Medulla oblongata (tissue), 1 donor: Measurements from ENCODE around the gene DPEP1.
"Not testable (repeated sequence)": the region's sequence is repeated elsewhere in the genome, so short reads cannot be mapped to it uniquely, and the experiment has no call there.

Experiments used
- DNase-seq: peaks from one replicate; pipeline ENCODE4 v3.0.0-alpha.2; 2015; ENCODE audit errors: extremely low spot score

The DPEP1 gene

DNA sequence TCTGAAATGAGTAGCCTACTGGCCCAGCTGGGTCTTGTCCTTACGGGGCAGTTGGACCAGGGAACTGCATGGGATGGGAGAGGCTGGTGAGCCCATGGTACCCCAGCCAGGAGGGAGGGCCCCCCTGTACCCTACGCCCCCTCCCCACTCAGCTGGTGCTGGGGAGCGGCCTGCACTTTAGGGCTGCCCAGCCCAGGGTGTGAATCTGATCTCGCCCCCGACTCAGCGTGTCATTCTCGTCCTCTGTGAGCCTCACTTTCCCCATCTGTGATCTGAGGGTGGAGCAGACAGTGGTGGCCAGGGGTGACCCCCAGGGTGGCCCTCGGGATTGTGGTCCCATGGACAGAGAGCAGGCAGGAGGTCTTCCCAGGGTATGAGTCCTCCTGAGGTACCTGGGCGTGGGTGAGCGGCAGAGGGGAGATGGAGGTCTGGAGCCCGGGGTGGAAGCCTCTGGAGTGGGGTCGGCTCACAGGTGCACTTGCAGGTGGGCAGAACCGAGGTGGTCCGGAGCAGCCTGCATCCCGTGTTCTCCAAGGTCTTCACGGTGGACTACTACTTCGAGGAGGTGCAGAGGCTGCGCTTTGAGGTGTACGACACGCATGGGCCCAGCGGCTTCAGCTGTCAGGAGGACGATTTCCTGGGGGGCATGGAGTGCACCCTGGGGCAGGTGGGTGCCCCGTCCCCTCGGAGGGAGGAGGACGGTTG, 36.2 kb upstream of the DPEP1 start:
- DNase-seq: no peak

DNA sequence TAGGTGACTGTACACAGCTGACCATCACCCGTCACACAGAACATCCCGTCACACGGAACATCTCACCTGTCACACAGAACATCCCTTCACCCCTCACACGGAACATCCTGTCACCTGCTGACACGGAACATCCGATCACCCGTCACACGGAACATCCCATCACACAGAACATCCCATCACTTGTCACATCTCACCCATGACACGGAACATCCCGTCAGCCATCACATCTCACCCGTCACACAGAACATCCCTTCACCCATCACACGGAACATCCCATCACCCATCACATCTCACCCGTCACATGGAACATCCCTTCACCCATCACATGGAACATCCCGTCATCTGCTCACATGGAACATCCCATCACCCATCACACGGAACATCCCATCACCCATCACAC, 34.1 kb upstream of the DPEP1 start:
- DNase-seq: no peak

DNA sequence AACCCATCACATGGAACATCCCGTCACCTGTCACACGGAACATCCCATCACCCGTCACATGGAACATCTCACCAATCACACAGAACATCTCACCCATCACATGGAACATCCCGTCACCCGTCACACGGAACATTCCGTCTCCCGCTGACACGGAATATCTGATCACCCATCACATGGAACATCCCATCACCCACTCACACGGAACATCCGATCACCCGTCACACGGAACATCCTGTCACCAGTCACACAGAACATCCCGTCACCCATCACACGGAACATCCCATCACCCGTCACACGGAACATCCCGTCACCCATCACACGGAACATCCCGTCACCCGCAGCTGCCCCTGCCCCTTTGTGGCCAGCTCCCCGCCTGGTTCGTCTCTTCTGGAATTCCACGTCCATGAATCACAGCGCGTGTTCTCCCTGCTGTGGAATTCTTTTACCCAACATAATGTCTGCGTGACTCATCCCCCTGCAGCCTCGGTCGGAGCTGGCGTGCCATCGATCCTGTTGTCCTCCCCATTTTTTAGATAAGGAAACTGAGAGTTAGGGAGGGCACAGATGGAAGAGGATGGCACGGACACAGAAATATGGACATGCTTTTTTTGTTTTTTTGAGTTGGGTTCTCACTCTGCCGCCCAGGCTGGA, 32.3 kb upstream of the DPEP1 start:
- no peak for DNase-seq

DNA sequence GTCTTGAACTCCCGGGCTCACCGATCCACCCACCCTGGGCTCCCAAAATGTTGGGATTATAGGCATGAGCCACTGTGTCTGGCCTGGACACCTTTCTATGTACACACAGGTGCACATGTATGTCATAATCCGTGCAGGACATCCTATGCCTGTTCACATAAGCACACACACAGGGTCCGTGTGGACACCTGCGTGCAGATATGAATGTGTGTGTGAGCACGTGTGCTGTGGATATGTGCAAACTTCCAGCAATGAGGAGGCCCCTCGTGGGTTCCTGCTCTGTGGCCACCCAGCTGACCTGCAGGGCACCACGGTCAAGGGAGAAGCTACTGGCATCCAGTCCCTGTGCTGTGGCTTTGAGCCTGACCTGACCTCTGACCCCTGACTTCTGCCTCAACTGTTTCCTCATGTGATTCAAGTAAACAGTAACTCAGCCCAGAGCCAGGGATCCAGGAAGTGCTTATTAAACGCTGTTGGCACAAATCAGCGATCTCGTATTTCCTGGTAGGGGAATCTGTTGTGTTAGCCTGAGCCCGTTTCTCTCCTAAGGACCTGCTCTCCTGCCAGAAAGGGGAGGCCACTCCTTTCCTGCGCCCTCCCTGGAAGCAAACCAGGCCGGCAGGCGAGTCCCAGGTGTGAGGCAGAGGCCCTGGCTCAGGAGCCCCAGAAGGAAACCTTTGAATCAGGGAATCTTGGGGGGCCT, 31.4 kb upstream of the DPEP1 start:
- DNase-seq: no peak

DNA sequence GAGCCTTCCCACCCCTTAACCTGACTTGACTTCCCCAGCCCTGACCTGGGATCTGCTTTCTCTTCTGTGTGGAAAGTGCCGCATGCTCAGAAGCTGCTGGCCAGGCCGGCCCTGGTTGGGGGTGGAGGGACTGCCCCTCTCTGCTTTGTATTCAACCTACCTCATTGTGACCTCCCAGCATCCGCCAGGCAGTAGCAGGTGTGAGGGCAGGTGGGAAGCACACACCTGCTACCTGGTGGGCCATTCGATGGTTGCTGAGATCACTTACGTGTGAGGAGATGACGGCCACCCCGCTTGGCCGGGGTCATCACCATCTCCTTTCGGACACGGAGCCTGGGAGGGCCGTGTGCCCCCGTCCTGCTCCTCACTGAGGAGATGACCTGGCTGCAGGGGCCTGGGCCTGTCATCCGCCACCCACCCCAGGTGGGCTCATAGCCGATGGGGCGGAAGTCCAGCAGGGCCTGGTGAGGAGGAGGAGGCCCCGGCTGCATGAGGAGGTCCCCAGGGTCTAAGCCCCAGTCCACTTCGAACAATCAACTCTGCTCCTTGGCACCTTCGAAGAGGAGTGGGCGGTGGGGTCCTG, 30.7 kb upstream of the DPEP1 start:
- no peak for DNase-seq

DNA sequence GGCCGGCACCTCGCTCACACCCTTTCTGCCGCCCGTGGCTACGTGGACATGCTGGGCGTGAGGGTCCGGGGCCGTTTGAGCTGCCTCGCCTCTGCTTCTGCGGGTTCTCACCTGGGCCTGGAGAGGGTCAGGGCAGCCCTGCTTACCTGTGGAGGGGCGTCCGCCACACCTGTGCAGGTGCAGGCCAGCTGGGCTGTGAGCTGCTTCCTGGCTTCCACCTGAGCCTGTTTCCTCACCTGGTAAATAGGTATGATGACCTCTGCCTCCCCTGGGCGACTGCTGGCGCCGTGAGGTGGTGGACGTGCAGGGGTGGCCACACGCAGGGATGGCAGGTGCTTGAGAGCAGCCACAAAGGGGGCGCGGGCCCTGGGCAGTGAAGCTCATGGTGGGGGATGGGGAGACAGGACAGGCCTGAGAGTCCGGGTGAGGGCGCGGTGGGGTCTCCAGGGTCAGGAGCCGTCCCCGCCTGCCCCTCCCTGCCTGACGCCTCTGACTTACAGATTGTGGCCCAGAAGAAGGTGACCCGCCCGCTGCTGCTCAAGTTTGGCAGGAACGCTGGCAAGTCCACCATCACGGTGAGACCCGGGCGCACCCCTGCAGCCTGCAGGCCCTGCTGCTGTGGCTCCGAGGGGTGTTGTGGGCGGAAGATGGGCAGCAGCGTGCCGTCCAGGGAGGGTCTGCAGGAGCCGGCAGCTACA, 30.1 kb upstream of the DPEP1 start:
- no peak for DNase-seq

DNA sequence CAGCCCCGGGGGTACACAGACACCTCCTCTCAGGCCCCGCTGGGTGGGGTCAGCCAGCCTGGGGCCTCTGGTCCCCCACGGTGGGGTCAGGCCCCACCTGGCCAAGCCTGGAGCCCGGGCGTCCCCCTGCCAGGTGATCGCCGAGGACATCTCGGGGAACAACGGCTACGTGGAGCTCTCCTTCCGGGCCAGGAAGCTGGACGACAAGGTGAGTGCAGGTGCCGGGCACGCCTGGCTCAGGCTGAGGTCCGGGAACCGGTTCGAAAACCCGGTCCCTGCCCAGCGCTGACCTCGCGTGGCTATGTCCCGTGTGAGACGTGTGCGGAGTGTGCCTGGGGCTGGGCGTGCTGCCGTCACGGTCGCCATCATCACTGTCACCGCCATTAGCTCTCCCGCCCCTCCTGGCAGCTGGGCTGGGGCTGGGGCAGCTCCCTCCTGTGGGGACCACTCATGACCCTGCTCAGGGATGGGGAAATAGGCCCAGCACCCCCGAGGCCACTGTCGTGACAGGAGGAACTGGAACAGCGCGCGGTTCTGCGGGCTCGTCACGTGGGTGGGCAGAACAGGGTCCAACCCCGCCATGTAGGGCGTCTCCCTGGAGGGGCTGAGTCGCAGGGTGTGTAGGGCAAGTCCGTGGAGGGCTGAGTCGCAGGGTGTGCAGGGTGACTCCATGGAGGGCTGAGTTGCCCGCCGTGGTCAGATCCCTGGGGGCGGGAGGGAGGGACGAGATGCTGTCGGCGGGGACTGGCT, 29.4 kb upstream of the DPEP1 start:
- no peak for DNase-seq

DNA sequence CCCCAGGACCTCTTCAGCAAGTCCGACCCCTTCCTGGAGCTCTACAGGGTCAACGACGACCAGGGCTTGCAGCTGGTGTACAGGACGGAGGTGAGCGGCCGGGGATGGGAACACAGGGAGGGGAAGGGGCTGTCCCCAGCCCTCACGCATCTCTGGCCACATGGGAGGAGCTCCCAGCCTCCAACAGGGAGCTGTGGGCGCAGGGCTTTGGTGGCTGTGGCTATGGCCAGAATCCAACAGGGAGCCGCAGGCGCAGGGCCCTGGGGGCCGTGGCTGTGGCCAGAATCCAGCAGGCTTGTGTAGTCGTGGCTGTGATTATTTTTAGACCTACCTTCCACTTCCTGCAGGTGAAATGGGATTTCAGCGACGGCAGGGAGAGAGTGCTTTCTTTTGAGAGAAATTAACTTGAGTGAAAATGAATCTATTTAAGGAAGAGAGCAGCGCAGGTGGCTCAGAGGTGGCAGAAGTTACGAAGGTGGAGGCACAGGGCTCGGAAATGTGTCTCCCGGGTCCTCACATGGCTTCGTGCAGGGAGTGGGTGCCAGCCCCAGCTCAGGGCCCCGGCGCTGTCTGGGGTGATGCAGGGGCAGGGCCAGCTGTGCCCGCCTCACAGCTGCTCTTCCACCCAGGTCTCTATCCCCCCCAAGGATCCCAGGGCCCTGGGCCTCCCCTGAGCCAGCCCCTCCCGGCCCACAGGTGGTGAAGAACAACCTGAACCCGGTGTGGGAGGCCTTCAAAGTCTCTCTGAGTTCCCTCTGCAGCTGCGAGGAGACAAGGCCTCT, 28.5 kb upstream of the DPEP1 start:
- no peak for DNase-seq

DNA sequence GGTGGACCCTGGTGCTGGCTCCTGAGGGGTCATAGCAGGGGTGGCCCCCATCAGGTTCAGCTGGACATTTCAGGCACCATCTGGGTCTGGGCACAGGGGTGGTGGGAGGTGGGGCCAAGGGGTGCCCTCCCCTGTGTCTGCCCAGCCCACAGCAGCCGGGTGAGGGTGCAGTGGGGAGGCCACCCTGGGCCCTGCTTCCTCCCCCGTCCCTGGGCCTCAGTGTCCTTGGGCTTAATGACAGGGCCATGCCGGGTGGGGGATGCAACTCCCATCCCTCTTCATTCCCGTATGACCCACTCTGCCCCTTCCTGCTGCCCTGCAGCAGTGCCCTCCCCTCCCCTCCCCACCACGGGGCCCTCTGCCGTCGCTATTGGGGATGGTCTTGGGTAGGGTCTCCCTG, 27.2 kb upstream of the DPEP1 start:
- DNase-seq: no peak

DNA sequence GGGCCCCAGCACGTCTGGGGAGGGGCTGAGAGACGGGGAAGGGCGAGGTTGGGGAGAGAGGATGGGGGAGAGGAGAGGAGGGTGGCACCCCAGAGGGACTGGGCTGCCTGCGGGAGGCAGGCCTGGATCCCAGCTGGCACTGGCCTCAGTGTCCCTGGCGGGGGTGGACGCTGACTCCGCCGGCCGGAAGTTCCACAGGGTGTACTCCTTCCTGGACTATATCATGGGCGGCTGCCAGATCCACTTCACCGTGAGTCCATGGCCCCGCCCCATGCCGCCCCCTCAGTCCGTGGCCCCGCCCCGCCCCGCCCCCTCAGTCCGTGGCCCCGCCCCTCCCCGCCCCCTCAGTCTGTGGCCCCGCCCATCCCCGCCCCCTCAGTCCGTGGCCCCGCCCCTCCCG, 26.6 kb upstream of the DPEP1 start:
- no peak for DNase-seq

DNA sequence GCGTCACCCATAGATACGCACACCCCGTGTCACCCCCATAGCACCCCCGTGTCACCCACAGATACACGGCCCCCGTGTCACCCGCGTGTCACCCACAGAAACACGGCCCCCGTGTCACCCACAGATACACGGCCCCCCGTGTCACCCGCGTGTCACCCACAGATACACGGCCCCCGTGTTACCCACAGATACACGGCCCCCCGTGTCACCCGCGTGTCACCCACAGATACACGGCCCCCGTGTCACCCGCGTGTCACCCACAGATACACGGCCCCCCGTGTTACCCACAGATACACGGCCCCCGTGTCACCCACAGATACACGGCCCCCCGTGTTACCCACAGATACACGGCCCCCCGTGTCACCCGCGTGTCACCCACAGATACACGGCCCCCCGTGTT, 25.8 kb upstream of the DPEP1 start:
- DNase-seq: not testable (repeated sequence)

DNA sequence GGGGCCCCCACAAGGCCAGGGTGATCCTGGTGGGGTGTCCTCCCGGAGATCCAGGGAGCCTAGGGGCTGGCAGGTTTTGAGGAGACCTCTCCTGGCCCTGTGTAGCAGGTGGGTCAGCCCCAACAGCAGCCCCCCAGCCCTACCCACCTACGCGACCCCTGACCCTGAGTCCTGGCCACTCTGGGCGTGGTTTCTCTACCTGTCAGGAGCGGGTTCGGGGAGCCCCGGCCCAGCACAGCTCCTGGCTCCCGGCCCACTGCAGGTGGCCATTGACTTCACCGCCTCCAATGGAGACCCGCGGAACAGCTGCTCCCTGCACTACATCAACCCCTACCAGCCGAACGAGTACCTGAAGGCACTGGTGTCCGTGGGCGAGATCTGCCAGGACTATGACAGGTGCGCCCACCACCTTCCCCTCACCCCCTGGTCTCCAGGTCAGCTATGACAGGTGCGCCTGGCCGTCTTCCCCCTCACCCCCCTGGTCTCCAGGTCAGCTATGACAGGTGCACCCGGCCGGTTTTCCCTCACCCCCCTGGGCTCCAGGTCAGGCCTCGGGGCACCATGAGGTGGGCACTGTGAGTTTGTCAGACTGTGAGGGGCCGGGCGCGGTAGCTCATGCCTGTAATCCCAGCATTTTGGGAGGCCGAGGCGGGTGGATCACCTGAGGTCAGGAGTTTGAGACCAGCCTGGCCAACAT, 24.9 kb upstream of the DPEP1 start:
- DNase-seq: no peak

DNA sequence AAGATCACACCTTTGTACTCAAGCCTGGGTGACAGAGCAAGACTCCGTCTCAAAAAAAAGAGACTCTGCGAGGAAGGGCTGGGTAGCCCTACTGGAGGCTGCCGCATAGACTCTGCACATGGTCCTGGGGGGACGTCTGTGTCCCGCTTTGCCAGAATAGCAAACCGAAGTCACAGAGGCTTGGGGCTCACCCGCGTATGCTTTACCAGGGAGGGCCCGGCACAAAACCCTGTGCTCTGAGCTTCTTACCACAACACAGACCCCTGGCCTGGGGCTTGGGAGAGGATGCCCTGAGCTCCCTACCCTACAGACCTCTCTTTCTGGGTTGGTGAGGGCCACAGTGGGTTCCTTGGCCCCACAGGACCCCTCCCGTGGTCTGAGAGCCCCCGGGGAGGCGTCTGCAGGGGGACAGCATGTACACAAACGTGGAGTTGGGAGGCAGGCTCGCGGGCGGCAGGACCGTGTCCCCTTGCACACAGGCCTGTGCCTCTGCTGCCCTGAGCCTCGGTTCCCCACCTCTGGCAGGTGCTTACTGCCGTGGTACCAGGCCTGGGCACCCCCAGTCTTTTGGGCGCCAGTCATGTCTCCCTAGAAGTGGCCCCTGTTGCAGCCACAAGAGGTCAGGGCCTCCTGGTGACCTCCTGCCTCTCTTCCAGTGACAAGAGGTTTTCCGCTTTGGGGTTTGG, 24.1 kb upstream of the DPEP1 start:
- no peak for DNase-seq

DNA sequence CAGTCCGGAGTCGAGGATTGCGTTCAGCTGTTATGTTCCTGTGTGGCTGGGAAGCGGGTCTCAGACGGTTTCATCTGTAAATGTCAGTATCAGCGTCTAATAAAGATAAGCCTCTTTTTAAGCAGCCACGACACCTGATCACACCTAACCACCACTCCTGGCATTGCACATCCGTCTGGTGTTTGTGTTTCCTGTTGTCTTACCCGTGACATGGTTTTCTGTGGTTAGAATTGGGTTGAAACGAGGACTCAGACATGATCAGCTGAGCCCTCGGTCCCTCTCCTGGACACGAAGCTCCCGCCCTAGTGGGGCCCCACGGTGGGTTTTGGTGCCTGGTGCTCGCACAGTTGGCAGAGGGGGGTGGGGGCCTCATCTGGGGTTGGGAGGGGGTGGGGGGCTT, 19.6 kb upstream of the DPEP1 start:
- DNase-seq: no peak

DNA sequence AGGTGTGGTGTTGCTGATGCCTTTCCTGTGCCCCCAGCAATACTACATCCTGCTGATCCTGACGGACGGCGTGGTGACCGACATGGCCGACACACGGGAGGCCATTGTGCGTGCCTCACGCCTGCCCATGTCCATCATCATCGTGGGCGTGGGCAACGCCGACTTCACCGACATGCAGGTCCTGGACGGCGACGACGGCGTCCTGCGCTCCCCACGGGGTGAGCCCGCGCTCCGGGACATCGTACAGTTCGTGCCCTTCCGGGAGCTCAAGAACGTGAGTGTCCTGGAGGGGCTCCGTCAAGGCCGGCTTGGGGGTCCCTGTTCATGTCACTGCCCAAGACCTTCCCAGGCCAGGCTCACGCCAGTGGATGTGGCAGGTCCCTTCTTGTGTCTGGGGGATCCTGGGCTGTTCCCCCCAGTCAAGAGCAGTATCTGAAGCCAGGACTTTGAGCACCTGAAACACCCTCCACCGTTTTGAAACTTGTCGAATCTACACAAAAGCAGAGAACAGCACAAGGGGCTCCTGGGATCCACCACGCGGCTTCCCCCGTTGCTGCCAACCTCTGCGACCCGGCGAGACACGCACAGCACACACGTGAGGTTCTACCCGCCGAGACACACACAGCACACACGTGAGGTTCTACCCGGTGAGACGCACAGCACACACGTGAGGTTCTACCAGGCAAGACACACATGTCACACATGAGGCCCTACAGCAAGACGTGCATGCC, 17.9 kb upstream of the DPEP1 start:
- DNase-seq: no peak

DNA sequence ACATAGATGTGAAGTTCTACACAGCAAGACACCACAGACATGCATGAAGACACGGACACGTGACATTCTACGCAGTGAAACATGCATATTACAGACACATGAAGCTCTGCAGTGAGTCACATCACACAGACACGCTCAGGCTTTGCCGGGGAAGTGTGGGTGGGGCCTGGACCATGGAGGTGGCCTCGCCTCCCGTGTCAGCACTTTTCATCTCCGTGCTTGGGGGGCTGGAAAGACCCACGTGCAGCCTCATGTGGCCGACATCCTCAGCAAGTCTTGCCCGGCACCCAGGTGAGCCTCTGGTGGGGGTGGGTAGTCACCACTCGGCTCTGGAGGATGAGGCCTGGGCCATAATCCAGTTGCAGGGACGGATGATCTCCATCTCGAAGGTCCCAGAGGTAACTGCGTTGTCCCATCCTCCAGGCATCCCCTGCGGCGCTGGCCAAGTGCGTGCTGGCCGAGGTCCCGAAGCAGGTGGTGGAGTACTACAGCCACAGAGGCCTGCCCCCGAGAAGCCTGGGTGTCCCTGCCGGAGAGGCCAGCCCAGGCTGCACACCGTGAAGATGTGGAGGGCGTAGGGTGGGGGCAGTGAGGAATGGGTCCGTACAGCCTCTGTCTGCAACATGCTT, 17.3 kb upstream of the DPEP1 start:
- DNase-seq: no peak

DNA sequence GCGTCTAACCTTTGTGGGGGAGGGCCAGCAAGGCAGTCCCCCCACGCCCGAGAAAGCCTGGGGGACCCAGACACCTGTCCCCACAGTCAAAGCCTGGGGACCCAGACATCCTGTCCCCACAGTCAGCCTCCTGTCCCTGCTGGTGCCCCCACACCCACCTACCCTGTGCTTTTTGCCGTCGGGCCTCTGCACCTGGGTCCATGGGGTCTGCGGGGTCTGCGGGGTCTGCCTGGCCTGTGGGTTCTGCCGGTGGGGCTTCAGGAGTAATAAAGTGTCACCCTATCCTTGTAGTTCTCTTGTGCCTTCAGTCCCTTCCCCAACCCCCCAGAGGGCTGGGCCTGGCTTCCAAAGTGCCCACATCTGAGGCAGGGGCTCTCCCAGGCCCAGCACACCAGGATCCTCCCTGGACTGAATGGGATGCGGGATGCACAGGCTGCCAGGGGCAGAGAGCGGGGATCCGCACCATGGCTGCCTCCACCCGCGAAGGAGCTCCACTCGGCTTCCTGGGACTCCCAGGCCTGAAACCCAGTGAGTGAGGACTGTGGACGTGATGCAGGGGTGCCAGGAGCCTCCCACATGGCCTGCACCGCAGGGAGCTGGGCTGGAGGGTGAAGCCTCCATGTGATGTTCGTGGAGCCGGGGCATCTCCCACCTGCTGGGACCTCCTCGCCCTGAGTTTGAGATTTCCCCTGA, 16.3 kb upstream of the DPEP1 start:
- DNase-seq: no peak

DNA sequence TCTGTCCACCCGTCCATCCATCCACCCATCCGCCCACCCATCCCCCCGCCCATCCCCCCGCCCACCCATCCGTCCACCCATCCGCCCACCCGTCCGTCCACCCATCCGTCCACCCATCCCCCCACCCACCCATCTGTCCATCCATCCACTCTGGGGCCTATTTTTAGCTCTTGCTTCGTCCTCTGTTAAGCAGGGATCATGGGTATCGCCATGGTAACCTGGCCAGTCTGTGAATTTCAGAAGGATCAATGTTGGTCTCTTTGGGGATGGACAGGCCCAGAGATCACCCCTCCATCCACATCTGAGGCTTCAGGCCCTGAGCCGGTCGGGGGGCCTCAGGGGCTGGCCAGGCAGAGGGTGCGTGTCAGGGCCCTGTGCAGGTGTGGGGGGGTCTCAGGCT, 15.2 kb upstream of the DPEP1 start:
- DNase-seq: no peak
